ENCODE measurements around the gene SENP8.

Gene SENP8

DNA sequence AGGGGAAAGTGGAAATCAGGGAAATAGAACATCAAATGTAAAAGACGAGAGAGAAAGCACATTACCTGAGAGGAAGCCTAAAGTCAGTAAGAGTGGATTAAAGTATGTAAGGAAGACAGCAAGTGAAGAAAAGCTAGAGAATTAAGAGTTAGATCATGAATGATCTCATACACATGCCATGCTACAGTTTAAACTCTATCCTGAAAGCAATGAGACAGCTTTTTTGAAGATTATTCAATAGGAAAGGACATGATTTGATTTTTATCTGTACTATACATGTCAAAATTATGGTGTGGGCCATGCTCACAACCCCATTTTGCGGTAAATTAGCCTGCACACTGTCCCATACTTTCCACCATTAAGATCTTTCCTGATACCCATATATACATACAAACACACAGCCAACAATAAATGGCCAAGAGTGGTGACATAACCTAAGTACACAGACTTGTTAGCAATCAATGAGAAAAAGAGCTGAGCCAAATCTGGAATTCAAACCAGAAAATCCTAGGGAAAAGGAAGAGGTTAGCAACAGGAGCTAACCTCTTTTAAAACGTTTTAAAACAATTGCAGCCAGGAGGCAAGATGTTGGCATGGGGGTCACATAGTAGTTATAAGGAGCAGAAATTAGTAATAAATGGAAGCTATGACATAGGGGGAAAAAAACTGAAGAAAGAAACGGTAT lies 4.7 kb upstream of the SENP8 start:
- DNase-seq = no peak

DNA sequence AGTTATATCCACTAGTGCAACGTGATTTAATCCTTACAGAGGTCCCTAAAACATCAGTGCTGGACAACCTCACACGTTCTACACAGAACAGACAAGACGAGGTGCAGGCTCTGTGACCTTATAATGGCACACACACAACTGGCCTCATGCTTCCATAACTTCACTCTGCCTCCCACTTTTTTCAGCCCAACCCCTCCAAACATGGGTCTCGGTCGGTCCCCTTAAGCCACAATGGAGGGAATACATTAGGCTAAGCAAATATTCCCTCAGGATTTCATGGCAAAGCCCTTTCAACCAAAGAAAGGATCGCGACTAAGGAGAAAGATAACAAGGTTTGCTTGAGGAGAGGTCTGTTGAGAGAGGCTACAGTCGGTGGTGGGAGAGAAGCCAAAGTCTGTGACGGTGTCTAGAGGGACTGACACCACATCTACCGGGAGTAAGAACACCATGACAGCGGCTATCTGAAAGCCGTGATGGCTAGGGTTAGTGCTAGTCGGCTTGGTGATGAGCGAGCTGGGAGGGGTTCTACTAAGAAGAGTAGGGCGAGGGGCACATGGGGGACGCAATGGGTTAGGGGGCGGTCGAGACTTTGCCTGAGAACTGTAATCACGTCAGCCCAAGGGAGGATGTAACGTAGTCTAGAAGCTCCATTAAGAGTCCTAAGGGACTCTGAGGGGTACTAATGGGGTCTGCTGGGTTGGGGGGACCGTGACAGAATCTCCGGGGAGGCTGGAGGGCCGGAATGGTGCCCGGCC lies 1.3 kb upstream of the SENP8 start:
- DNase-seq = no peak

DNA sequence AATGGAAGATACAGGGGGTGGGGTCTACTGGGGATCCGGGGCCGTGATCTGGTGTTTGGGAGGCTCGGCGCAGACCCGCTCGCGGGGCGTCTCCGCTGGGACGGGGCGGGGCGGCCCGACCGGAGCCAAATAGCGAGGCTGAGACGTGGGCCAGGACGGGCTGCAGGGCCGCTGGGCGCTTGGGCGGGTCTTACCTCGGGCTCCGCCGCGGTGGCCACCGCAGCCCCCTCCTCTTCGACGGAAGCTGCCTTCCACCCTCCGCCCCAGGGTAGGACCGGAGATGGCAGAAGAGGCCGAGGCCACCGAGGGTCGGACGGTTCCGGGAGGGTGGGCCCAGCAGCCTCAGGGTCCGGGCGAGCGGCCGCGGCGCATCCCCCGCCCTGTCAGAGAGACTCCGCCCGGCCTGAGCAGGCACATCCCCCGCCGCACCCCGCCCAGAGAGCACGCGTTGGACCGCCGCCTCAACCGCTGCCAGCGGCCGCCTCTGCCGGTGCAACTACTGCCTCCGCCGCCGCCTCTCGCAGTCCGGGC lies 652 bp upstream of the SENP8 start:
- DNase-seq = no peak

GRCh38 chr15:72124218-72124617 lies 6.0 kb downstream of the SENP8 start:
- no peak for DNase-seq

- DNase-seq = no peak
Measured at GRCh38 chr15:72127724-72128322, 9.6 kb downstream of the SENP8 start.

GRCh38 chr15:72128359-72128758 lies 10.2 kb downstream of the SENP8 start:
- DNase-seq = no peak

GRCh38 chr15:72130272-72130671 lies 12.1 kb downstream of the SENP8 start:
- no peak for DNase-seq

- DNase-seq = no peak
Measured at GRCh38 chr15:72131922-72132321, 13.7 kb downstream of the SENP8 start.

- no peak for DNase-seq
Measured at GRCh38 chr15:72133211-72133610, 15.0 kb downstream of the SENP8 start.

- DNase-seq = peak; percentile 50
Measured at GRCh38 chr15:72135719-72136118, 17.5 kb downstream of the SENP8 start.

GRCh38 chr15:72136170-72137051 lies 18.2 kb downstream of the SENP8 start:
- DNase-seq = peak; percentile 54

- no peak for DNase-seq
Measured at GRCh38 chr15:72139667-72140066, 21.5 kb downstream of the SENP8 start.

DNA sequence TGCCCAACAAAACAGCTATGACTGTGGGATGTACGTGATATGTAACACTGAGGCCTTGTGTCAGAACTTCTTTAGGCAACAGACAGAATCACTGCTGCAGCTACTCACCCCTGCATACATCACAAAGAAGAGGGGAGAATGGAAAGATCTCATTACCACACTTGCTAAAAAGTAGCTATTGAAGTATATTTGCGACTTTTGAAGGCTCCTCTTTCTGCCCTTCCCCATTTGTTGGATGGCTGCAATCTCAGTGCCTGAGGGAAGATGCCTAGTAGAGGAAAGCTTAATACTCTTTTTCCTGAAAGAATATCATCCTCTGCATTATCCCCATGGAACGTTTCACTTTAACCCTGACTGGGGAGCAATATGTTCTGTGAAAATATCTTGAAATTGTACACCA lies 21.9 kb downstream of the SENP8 start:
- no peak for DNase-seq

DNA sequence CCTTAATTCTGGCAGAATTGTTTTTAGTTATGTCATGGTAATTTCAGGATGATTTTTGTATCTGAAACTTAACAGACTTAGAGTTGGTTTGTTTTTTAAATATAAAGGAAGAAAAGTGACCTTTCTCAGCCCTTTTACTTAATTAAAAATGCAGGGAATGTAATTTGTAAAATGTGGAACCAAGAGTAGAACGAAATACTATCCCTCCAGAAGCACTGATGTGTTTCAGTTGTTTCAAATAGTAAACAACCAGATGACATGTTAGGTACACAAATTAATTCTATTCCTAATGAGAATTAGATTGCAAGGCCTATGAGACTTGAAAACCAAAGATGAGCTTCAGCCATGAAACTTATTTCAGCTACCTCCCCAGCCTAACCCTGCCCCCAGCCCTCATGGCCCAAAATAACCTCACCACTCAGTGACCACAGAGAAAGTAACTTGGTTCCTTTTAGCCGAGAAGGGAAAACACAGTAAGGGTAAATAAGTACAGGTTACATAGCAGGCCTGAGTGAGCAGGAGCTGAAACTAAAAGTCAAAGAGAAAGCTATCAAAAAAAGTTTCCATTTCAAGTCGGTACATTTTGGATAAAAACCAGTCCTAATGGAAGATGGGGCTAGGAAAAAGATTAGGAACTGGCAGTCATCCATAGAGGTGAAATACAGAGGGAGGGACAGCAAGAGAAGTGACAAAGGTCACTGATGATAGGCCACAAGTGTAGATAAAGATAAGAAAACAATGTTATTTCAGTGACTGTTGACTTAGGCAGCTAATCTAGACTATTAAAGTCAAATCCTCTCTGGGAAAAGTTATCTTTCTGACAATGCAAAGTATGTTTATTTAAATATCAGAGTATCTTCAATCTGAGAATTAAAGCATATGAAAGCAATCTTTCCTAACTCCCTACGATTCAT lies 23.2 kb downstream of the SENP8 start:
- DNase-seq = no peak

- DNase-seq = no peak
Measured at GRCh38 chr15:72146221-72146620, 28.0 kb downstream of the SENP8 start.

DNA sequence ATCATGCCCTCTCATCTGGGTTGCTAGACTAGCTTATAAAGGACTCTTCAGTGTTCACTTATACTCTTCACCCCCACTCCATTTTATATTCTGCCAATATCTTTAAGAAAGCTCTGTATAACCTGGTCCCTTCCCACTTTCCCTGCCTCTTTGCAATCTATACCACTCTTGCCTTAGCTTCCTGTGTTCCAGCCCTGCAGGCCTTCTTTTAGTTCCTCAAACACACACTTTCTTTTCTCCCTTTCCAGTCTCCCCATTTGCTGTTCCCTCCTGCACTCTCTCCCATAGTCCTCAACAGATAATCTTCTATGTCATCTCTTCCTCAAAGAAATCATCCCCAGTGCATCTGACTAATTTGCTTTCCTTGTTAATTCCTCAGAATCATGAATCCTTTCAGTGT lies 28.7 kb downstream of the SENP8 start:
- DNase-seq = no peak

DNA sequence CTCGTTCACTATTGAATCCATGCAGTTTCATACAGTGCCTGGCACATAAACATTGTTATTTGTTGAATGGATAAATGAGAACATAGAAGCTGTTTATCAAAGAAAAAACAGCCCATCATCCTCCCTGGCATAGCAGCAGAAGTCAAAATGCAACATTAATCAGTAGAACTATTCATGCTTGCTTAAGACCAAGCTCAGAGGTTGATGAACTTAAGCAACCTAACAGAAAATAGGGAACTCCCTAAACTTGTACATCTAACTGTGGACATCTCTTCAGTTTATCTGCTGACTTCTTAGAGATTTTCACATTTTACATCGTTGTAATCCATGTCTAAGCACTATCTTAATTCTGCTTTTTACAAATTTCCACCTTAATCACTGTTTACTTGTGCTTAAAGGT lies 29.2 kb downstream of the SENP8 start:
- DNase-seq = no peak

- DNase-seq = no peak
Measured at GRCh38 chr15:72153269-72154000, 35.2 kb downstream of the SENP8 start.

- DNase-seq = no peak
Measured at GRCh38 chr15:72154316-72154715, 36.1 kb downstream of the SENP8 start.

GRCh38 chr15:72155003-72155621 lies 36.9 kb downstream of the SENP8 start:
- DNase-seq = no peak

Data from NCI-H2081 treated with DMSO at 0.1 percent for 48 hours (cell line).